Transverse colon (tissue), 4 donors: ENCODE results near the gene CLIP1.
"Not testable (repeated sequence)": the region's sequence is repeated elsewhere in the genome, so short reads cannot be mapped to it uniquely, and the experiment has no call there.

Experiments used
- CTCF ChIP-seq, 5 experiments: fragments of 200-600 bp in 3 of 5; fragments of 450-650 bp in 2 of 5; sonication (generic) in 3 of 5; IDR thresholded peaks; 1 replicate in 2 of 5; 2 replicates in 3 of 5; pipeline ENCODE4 v1.5.1; 2016 to 2017; ENCODE audit warnings: antibody characterized with exemption in 5 of 5, inconsistent platforms in 3 of 5, mild to moderate bottlenecking in 2 of 5, moderate library complexity in 1 of 5
- EP300 ChIP-seq: sonication (generic); formaldehyde crosslinking; IDR thresholded peaks from one replicate; pipeline ENCODE4 v1.6.1; 2017; ENCODE audit warnings: antibody characterized with exemption, low read depth
- POLR2A ChIP-seq: fragments of 450-650 bp; IDR thresholded peaks from one replicate; pipeline ENCODE4 v1.6.1; 2016; ENCODE audit warnings: antibody characterized with exemption, mild to moderate bottlenecking, moderate library complexity
- POLR2AphosphoS5 ChIP-seq, 3 donors: sonication (generic); formaldehyde crosslinking; IDR thresholded peaks; one replicate each; pipeline ENCODE4 v1.6.1; 2016; ENCODE audit warnings: antibody characterized with exemption in 3 of 3

- not testable (repeated sequence) for TF ChIP-seq CTCF (IDR thresholded peaks at IDR 0.05); EP300; POLR2A; POLR2AphosphoS5 (IDR thresholded peaks at IDR 0.05)
These were observed 54.8 kb downstream of the CLIP1 start for GRCh38 chr12:122367632-122368031.
